WI38 (cell line): ENCODE data around the gene RREB1.

Source experiments
- H3K4me3 ChIP-seq: 2 replicates; pipeline ENCODE4 v1.5.1; 2011; ENCODE audit warnings: low read depth, mild to moderate bottlenecking, control low read depth, low read length
- TF ChIP-seq, protein P1 (sequence below): IDR thresholded peaks from 2 replicates; pipeline ENCODE4 v1.5.1; 2012; ENCODE audit warnings: low read depth, mild to moderate bottlenecking, control low read depth, low read length

Gene RREB1

DNA sequence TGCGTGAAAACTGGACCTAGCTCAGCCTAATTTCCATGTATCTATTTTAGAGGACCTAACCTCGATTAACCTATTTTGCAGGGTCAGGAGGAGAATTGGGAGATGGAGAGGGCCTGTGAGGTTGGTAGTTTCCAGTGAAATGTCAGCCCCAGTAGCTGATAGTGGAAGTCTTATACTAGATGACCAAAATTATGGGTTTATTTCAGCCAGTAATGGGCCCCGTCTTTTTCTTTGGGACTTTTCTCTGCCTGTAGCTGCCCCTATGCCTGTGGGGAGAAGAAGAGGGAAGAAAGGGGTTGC, 37.8 kb downstream of the RREB1 start:
- TF ChIP-seq, protein P1, sequence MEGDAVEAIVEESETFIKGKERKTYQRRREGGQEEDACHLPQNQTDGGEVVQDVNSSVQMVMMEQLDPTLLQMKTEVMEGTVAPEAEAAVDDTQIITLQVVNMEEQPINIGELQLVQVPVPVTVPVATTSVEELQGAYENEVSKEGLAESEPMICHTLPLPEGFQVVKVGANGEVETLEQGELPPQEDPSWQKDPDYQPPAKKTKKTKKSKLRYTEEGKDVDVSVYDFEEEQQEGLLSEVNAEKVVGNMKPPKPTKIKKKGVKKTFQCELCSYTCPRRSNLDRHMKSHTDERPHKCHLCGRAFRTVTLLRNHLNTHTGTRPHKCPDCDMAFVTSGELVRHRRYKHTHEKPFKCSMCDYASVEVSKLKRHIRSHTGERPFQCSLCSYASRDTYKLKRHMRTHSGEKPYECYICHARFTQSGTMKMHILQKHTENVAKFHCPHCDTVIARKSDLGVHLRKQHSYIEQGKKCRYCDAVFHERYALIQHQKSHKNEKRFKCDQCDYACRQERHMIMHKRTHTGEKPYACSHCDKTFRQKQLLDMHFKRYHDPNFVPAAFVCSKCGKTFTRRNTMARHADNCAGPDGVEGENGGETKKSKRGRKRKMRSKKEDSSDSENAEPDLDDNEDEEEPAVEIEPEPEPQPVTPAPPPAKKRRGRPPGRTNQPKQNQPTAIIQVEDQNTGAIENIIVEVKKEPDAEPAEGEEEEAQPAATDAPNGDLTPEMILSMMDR: no peak
- H3K4me3 ChIP-seq: no peak overlapping the region

DNA sequence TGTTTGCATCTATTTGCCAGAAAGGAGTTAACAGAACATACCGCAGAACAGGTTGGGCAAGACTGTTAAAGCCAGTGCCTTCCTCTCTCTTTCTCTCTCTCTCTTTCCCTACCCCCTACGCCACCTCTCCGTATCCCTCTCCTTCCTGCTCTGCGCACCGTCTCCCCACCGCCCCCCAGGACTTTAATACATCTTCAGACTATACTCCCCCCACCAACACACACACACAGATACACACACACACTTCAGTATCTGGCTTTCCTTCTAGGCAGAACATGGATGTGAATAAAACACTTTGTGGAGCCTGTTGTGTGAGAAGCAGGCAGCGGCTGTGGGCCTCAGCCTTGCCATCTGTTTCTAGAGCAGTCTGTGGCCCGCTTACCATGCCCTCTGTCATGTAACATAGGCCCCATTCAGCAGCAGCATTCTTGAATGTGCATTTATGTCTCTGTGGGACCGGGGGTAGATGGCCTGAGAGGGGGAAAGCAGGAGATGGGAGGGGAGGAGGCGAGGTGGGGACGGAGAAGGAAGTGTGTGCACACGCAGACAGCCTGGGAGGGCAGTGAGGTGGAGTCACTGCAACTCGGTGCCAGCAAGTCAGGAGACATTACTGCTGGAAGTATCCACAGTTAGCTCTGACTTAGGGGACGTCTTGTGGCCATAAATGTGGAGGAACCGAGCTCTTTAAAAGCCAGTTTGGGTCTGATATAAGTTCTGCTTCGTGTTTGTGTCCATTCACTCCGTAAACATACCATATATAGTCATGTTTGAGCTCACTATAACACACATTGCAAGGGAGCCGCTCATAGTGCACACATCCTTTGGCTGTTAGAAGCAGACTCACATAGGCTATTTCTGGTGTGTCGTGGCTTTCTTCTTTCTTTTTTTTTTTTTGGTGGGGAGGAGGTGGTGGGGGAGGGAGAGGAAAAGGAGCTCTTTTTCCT, 38.4 kb downstream of the RREB1 start:
- peak overlapping the region; percentile 29 for H3K4me3 ChIP-seq
- TF ChIP-seq, protein P1: no peak

DNA sequence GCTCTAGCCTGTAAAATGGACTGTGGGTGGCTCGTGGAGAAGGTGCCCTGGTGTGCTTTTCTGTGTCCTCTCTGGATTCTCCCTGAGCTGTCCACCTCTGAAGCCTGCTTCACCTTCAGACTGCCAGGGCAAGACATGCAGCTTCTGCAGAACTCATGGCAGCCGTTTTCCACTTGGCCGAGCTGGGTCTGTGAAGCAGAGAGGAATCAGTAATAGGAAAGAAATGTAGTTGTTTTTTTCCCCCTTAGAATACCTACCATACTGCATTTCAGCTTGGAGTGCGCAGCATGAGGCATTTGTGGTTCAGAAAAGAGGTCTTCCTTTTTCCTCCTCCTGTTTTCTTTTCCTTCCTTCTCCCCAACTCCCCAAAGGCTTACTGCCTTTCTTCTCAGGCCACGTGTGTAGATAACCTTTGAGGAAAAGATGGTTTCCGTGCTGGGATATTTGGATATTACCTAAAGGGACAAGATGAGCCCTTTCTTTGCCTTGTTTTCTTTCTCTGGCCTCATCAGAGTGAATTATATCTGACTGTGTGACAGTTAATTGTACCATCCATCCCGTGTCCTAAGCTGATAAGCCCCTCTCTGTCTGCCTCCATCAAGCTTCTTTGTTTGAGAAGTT, 39.4 kb downstream of the RREB1 start:
- TF ChIP-seq, protein P1: no peak

GRCh38 chr6:7148100-7148822, 40.5 kb downstream of the RREB1 start:
- no peak overlapping the region for H3K4me3 ChIP-seq
- TF ChIP-seq, protein P1: no peak

More for the DNA sequence above, 39.4 kb downstream of the RREB1 start:
- peak overlapping the region; percentile 29 for H3K4me3 ChIP-seq

- TF ChIP-seq, protein P1: no peak
- no peak overlapping the region for H3K4me3 ChIP-seq
Observed at GRCh38 chr6:7150381-7151064, 42.8 kb downstream of the RREB1 start.

DNA sequence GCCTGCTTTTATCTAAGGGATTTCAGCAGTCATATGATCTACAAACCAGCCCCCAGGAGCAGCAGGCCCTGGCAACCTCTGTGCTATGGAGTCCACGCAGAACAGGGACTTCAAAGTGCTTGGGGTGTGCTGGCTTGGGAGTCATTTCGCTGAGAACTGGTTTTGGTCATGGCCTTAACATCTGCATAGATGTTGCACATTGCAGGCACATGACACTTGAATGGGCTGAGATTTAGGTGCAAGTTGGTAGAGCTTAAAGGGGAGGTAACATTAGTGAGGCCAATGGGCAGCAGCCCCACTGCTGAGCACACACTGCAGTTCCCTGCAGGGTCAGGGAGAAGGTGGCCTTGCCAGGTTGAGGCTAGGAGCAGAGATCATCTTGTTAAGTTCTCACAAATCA, 43.6 kb downstream of the RREB1 start:
- TF ChIP-seq, protein P1: no peak
- H3K4me3 ChIP-seq: no peak overlapping the region
